MM.1S (cell line): ENCODE results near the gene NHLRC4.

ENCODE experiments used
- DNase-seq: peaks from one replicate; pipeline ENCODE4 v3.0.0-alpha.2; 2015
- H2AFZ ChIP-seq: fragments of 300-600 bp; sonication (generic); 2 replicates; pipeline ENCODE4 v1.6.0; 2016; ENCODE audit warnings: antibody characterized with exemption, low read length
- H3F3A ChIP-seq: fragments of 300-600 bp; sonication (generic); 2 replicates; pipeline ENCODE4 v1.6.1; 2016; ENCODE audit warnings: mild to moderate bottlenecking, antibody characterized with exemption, low read length, moderate library complexity, mixed read lengths; ENCODE audit not compliant: insufficient read depth
- H3K27ac ChIP-seq: fragments of 300-600 bp; sonication (generic); 2 replicates; pipeline ENCODE4 v1.5.1; 2016; ENCODE audit warnings: mild to moderate bottlenecking, low read length
- H3K27me3 ChIP-seq: fragments of 300-600 bp; sonication (generic); replicated peaks from 2 replicates; pipeline ENCODE4 v1.6.0; 2016; ENCODE audit warnings: low read length; ENCODE audit not compliant: insufficient read depth
- H3K36me3 ChIP-seq: fragments of 300-600 bp; sonication (generic); replicated peaks from 2 replicates; pipeline ENCODE4 v1.6.1; 2016; ENCODE audit warnings: mild to moderate bottlenecking, low read length, mixed read lengths; ENCODE audit not compliant: insufficient read depth
- H3K4me1 ChIP-seq: fragments of 300-600 bp; sonication (generic); 2 replicates; pipeline ENCODE4 v1.6.1; 2016; ENCODE audit warnings: low read length, mixed read lengths
- H3K4me2 ChIP-seq: fragments of 300-600 bp; sonication (generic); 2 replicates; pipeline ENCODE4 v1.6.0; 2016; ENCODE audit warnings: low read depth, low read length
- H3K4me3 ChIP-seq: fragments of 300-600 bp; sonication (generic); 2 replicates; pipeline ENCODE4 v1.5.1; 2016; ENCODE audit warnings: low read length, mixed read lengths
- H3K79me2 ChIP-seq: fragments of 300-600 bp; sonication (generic); 2 replicates; pipeline ENCODE4 v1.6.1; 2016; ENCODE audit warnings: mixed run types, low read length, mixed read lengths
- H3K9ac ChIP-seq: fragments of 300-600 bp; sonication (generic); 2 replicates; pipeline ENCODE4 v1.6.1; 2016; ENCODE audit warnings: low read length, mixed read lengths
- H3K9me2 ChIP-seq: fragments of 300-600 bp; sonication (generic); replicated peaks from 2 replicates; pipeline ENCODE4 v1.6.1; 2016; ENCODE audit warnings: mild to moderate bottlenecking, low read length, mixed read lengths; ENCODE audit not compliant: insufficient read depth
- H3K9me3 ChIP-seq: fragments of 300-600 bp; sonication (generic); replicated peaks from 2 replicates; pipeline ENCODE4 v1.6.1; 2016; ENCODE audit warnings: mild to moderate bottlenecking, low read length, mixed read lengths; ENCODE audit not compliant: insufficient read depth
- H4K20me1 ChIP-seq: fragments of 300-600 bp; sonication (generic); 2 replicates; pipeline ENCODE4 v1.6.1; 2016; ENCODE audit warnings: mild to moderate bottlenecking, low read length, moderate library complexity, mixed read lengths; ENCODE audit not compliant: insufficient read depth
- EZH2 ChIP-seq: fragments of 300-600 bp; sonication (generic); optimal IDR thresholded peaks from 2 replicates; pipeline ENCODE3; 2017; ENCODE audit warnings: low read depth, mild to moderate bottlenecking, antibody characterized with exemption, low read length, mixed read lengths
- EZH2phosphoT487 ChIP-seq: fragments of 300-600 bp; sonication (generic); IDR thresholded peaks from 2 replicates; pipeline ENCODE4 v1.6.1; 2018; ENCODE audit warnings: antibody characterized with exemption, low read length
- TF ChIP-seq, protein P1 (sequence below): fragments of 300-600 bp; sonication (generic); IDR thresholded peaks from 2 replicates; pipeline ENCODE4 v1.5.1; 2016; ENCODE audit warnings: antibody characterized with exemption, low read length, mixed read lengths

Gene NHLRC4

GRCh38 chr16:551210-551609 is 15.6 kb upstream of the NHLRC4 start:
- Histone ChIP-seq H3K36me3 (no peaks in the 10 kb centered on the region), H3K79me2 (peaks cover 2% of the 10 kb centered on the region; the same call in 1 of the 2 replicates), H3K4me2 (no peak overlapping the region), H3K4me3 (no peak overlapping the region), H3K9ac (no peak overlapping the region), H3K27me3 (peaks cover 2% of the 10 kb centered on the region), H3K4me1 (no peaks in the 10 kb centered on the region), H3K9me2 (no peaks in the 10 kb centered on the region), H3K27ac (no peak overlapping the region), H3K9me3 (no peaks in the 10 kb centered on the region), H4K20me1 (no peaks in the 10 kb centered on the region), H3F3A (no peaks in the 10 kb centered on the region), H2AFZ (no peak overlapping the region)
- TF ChIP-seq, protein P1, sequence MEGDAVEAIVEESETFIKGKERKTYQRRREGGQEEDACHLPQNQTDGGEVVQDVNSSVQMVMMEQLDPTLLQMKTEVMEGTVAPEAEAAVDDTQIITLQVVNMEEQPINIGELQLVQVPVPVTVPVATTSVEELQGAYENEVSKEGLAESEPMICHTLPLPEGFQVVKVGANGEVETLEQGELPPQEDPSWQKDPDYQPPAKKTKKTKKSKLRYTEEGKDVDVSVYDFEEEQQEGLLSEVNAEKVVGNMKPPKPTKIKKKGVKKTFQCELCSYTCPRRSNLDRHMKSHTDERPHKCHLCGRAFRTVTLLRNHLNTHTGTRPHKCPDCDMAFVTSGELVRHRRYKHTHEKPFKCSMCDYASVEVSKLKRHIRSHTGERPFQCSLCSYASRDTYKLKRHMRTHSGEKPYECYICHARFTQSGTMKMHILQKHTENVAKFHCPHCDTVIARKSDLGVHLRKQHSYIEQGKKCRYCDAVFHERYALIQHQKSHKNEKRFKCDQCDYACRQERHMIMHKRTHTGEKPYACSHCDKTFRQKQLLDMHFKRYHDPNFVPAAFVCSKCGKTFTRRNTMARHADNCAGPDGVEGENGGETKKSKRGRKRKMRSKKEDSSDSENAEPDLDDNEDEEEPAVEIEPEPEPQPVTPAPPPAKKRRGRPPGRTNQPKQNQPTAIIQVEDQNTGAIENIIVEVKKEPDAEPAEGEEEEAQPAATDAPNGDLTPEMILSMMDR: no peak
- no peak for TF ChIP-seq EZH2
- no peak for TF ChIP-seq EZH2phosphoT487
- no peak for DNase-seq

- Histone ChIP-seq H3K9me3 (no peaks in the 10 kb centered on the region), H3K27ac (no peak overlapping the region), H3K9ac (no peak overlapping the region), H3K27me3 (peaks cover 12% of the 10 kb centered on the region), H2AFZ (no peak overlapping the region), H3F3A (no peaks in the 10 kb centered on the region), H3K79me2 (no peaks in the 10 kb centered on the region), H3K4me2 (no peak overlapping the region), H3K36me3 (no peaks in the 10 kb centered on the region), H3K4me1 (no peaks in the 10 kb centered on the region), H4K20me1 (no peaks in the 10 kb centered on the region), H3K4me3 (no peak overlapping the region), H3K9me2 (no peaks in the 10 kb centered on the region)
- DNase-seq: no peak
- no peak for TF ChIP-seq EZH2phosphoT487
- TF ChIP-seq, protein P1: no peak
- TF ChIP-seq EZH2: no peak
Measured at GRCh38 chr16:552171-552570, 14.6 kb upstream of the NHLRC4 start.

DNA sequence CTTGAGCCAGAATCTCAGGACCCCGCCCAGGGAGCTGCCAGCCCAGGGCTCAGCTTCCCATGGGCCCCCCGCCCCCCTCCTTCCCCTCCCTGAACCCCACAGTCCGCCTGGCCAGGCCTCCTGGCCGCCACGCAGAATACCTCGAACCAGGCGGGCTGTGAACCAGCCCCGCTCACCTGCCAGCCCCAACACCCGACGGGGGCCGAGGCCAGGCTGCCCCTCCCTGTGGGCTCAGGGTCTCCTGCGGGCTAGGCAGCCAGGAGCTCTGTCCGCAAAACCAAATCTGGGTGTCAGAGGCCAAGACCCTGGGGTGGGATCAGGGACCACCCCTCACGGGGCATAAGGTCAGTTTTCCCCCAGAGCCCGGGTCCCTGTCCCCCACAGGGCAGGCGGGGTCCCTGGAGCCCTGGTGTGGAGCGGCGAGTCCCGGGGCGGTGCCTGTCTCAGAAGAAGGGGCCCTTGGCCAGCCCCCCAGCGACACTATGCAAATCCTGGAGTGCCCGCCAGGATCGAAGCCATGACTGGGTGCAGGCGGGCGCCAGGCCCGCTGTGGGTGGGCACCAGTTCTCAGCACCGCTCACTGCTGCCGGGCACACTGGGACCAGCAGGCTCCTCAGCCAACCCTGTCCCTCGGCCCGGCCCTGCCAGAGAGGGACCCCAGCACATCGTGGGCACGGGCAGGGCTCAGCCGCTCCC is 13.1 kb upstream of the NHLRC4 start:
- Histone ChIP-seq H3K4me2 (no peak overlapping the region), H3K9me2 (no peaks in the 10 kb centered on the region), H3K79me2 (no peaks in the 10 kb centered on the region), H2AFZ (no peak overlapping the region), H3K27ac (no peak overlapping the region), H3K36me3 (no peaks in the 10 kb centered on the region), H3K4me3 (no peak overlapping the region), H3K9ac (no peak overlapping the region), H3F3A (no peaks in the 10 kb centered on the region), H3K27me3 (peaks cover 28% of the 10 kb centered on the region), H3K4me1 (no peaks in the 10 kb centered on the region), H4K20me1 (no peaks in the 10 kb centered on the region), H3K9me3 (no peaks in the 10 kb centered on the region)
- DNase-seq: no peak
- TF ChIP-seq EZH2phosphoT487 (no peak), EZH2 (no peak)
- TF ChIP-seq, protein P1: no peak
